Tibial nerve (tissue), 4 donors: ENCODE data around the gene ALPI. TPM values are rescaled to one million over a fixed set of nuclear protein-coding genes. Genes with fewer than 3 reads are reported as not detected.

Source experiments
- DNase-seq, 2 donors: peaks; one replicate each; pipeline ENCODE4 v3.0.0-alpha.2; 2019; ENCODE audit warnings: low spot score in 2 of 2
- H3K27ac ChIP-seq, 4 donors: fragments of 200-600 bp; sonication (generic) in 3 of 4; one replicate each; pipeline ENCODE4 v1.5.1; 2017 to 2019; ENCODE audit warnings: mild to moderate bottlenecking in 1 of 4
- H3K27me3 ChIP-seq, 2 donors: fragments of 200-600 bp; sonication (generic) in 1 of 2; one replicate each; pipeline versions ENCODE4 v1.5.1 to v1.6.0; 2017 to 2019
- H3K36me3 ChIP-seq, 3 donors: fragments of 200-600 bp; sonication (generic); one replicate each; pipeline ENCODE4 v1.5.1; 2018 to 2019
- H3K4me1 ChIP-seq, 4 donors: fragments of 200-600 bp; sonication (generic) in 3 of 4; one replicate each; pipeline ENCODE4 v1.5.1; 2017 to 2019
- H3K4me3 ChIP-seq, 4 donors: fragments of 200-600 bp; sonication (generic) in 3 of 4; one replicate each; pipeline ENCODE4 v1.5.1; 2017 to 2019; ENCODE audit warnings: mild to moderate bottlenecking in 1 of 4, moderate library complexity in 1 of 4
- H3K9me3 ChIP-seq, 4 donors: fragments of 200-600 bp; sonication (generic) in 3 of 4; one replicate each; pipeline ENCODE4 v1.5.1; 2017 to 2019
- CTCF ChIP-seq, 5 experiments: fragments of 200-600 bp in 3 of 5; fragments of 450-650 bp in 2 of 5; sonication (generic) in 3 of 5; IDR thresholded peaks; one replicate each; pipeline ENCODE4 v1.5.1; 2016 to 2019; ENCODE audit warnings: antibody characterized with exemption in 5 of 5, mild to moderate bottlenecking in 3 of 5, moderate library complexity in 2 of 5
- EP300 ChIP-seq, 2 donors: sonication (generic); formaldehyde crosslinking; IDR thresholded peaks; one replicate each; pipeline ENCODE4 v1.6.1; 2017; ENCODE audit warnings: antibody characterized with exemption in 2 of 2, mild to moderate bottlenecking in 1 of 2
- POLR2A ChIP-seq, 2 donors: fragments of 450-650 bp; IDR thresholded peaks; one replicate each; pipeline ENCODE4 v1.6.1; 2017; ENCODE audit warnings: antibody characterized with exemption in 2 of 2, mild to moderate bottlenecking in 2 of 2, moderate library complexity in 2 of 2
- WGBS, 2 donors: methylation state at CpG; one replicate each; pipeline ENCODE4 v1.1.5; 2018; 5-methylcytosine and 5-hydroxymethylcytosine counted together
- total RNA-seq, 4 donors: library from RNA; depleted of rRNA; stranded (reverse); fragments of >200 nt; gene quantifications; one replicate each; pipeline ENCODE4 v1.1.0, GENCODE V29; 2016

Gene ALPI
- total RNA-seq, 4 donors from 2014 or later = not detected

DNA sequence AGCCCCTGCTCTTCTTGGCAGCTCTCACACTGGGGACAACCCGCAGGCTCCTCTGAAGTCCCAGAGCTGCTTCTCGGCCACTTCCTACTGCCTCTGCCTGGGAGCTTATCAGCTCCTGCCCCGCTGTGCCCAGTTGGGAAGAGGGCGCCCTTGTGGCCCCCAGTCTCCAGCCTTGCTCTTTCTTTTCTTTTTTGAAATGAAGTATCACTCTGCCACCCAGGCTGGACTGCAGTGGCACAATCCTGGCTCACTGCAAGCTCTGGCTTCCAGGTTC, 20.6 kb upstream of the ALPI start:
- TF ChIP-seq EP300 (IDR thresholded peaks at IDR 0.05) (no peak), POLR2A (IDR thresholded peaks at IDR 0.05) (no peak), CTCF (IDR thresholded peaks at IDR 0.05) (no peak)
- Histone ChIP-seq H3K9me3 (no peaks in the 10 kb centered on the region), H3K27me3 (no peaks in the 10 kb centered on the region), H3K36me3 (no peaks in the 10 kb centered on the region), H3K4me3 (no peak overlapping the region), H3K4me1 (no peaks in the 10 kb centered on the region), H3K27ac (no peak overlapping the region)
- WGBS, 2 donors = 82 to 92% methylated on average over 4 of the region's 4 CpGs
- no peak for DNase-seq

DNA sequence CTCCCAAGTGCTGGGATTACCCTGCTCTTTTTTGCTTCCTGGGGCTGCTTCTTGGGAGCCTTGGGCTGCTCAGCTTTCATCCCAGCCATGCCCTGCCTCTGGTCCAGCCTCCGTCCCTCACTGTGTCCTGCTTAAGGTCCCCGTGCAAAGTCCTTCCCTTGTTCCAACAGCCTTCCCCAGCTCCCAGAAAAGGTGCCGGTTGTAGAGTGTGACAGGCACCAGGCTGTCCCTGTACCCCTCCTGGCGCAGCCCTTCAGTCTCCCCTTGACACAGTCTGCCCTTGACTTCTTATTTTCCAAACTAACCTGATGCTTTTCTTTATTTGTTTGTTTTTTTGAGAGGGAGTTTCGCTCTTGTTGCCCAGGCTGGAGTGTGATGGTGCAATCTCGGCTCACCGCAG, 20.1 kb upstream of the ALPI start:
- 88 to 90% methylated on average over 7 of the region's 7 CpGs for WGBS, 2 donors

DNA sequence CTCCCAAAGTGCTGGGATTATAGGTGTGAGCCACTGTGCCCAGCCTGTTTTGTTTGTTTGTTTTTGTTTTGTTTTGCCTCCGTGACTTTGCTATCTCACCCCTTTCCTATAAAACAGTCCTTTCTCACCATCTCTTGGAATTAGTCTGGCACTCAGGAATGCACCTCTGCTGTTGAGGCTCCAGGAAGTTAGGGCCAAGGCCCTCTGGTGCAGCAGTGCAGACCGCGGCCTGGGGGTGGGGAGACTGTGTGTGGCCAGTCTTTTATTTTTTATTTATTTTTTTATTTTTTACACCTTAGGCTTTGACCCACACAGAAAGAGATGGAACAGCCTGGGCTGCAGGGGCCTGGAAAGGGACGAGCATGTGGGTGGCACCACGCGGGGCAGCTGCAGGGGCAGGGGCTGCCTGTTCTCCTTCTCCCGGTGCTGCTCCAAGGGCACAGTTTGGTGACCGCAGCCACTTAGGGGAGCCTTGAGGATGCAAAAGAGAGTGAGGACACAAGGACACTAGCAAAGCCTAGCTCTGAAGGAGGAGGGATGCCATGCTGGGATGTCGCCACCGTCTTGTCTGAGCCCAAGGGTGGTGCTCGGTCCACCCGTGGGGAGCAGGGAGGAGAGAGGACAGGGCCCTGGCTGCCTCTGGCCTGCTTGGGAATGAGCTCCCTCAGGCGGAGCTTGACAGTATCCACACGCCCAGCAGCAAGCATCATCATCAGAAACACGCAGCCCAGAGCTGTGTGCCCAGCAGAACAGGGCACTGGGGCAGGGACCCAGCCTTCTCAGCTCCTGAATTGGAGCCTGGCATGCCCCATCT, 19.4 kb upstream of the ALPI start:
- Histone ChIP-seq H3K4me1 (no peaks in the 10 kb centered on the region), H3K4me3 (no peak overlapping the region), H3K27ac (no peak overlapping the region), H3K36me3 (no peaks in the 10 kb centered on the region), H3K27me3 (no peaks in the 10 kb centered on the region), H3K9me3 (no peaks in the 10 kb centered on the region)
- 75 to 79% methylated on average over 13 to 15 of the region's 15 CpGs for WGBS, 2 donors
- TF ChIP-seq EP300 (IDR thresholded peaks at IDR 0.05) (no peak), POLR2A (IDR thresholded peaks at IDR 0.05) (no peak), CTCF (IDR thresholded peaks at IDR 0.05) (no peak)
- no peak for DNase-seq

More for the DNA sequence above, 20.1 kb upstream of the ALPI start:
- no peak overlapping the region for H3K4me3 ChIP-seq
- H3K27me3 ChIP-seq = no peaks in the 10 kb centered on the region
- H3K27ac ChIP-seq = no peak overlapping the region
- no peaks in the 10 kb centered on the region for H3K36me3 ChIP-seq
- no peaks in the 10 kb centered on the region for H3K9me3 ChIP-seq
- TF ChIP-seq CTCF (IDR thresholded peaks at IDR 0.05) (no peak), POLR2A (IDR thresholded peaks at IDR 0.05) (no peak), EP300 (IDR thresholded peaks at IDR 0.05) (no peak)
- no peaks in the 10 kb centered on the region for H3K4me1 ChIP-seq
- no peak for DNase-seq

DNA sequence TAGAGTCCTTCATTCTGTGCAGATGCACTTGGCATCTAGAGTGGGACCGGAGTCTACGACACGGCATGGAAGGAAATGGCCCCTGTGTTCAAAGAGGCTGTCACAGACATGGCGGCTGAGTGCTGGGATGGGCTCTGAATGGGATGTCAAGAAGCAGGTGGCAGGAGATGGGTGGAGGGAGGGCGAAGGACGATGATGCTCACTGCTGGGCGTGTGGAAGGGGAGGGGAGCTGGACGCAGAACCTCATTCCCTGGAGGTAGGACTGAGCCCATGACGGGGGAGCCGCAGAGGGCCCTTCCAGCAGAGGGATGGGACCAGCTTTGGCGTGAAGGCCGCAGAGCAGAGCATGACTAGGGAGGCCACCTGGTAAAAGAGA, 18.8 kb upstream of the ALPI start:
- no peaks in the 10 kb centered on the region for H3K4me1 ChIP-seq
- H3K36me3 ChIP-seq = no peaks in the 10 kb centered on the region
- DNase-seq = no peak
- H3K27me3 ChIP-seq = no peaks in the 10 kb centered on the region
- H3K9me3 ChIP-seq = no peaks in the 10 kb centered on the region
- no peak for TF ChIP-seq CTCF (IDR thresholded peaks at IDR 0.05)
- no peak for TF ChIP-seq POLR2A (IDR thresholded peaks at IDR 0.05)
- TF ChIP-seq EP300 (IDR thresholded peaks at IDR 0.05) = no peak
- H3K4me3 ChIP-seq = no peak overlapping the region
- H3K27ac ChIP-seq = no peak overlapping the region
- 83 to 92% methylated on average over 12 of the region's 12 CpGs for WGBS, 2 donors

- no peak for DNase-seq
- Histone ChIP-seq H3K36me3 (no peaks in the 10 kb centered on the region), H3K27me3 (no peaks in the 10 kb centered on the region), H3K4me1 (no peaks in the 10 kb centered on the region), H3K27ac (no peak overlapping the region), H3K9me3 (no peaks in the 10 kb centered on the region), H3K4me3 (no peak overlapping the region)
- 80 to 84% methylated on average over 12 of the region's 12 CpGs for WGBS, 2 donors
- TF ChIP-seq EP300 (IDR thresholded peaks at IDR 0.05) (no peak), POLR2A (IDR thresholded peaks at IDR 0.05) (no peak), CTCF (IDR thresholded peaks at IDR 0.05) (no peak)
These were observed 17.9 kb upstream of the ALPI start for GRCh38 chr2:232438091-232438490.
